Measurements from ENCODE around the gene RCC2.

DNA sequence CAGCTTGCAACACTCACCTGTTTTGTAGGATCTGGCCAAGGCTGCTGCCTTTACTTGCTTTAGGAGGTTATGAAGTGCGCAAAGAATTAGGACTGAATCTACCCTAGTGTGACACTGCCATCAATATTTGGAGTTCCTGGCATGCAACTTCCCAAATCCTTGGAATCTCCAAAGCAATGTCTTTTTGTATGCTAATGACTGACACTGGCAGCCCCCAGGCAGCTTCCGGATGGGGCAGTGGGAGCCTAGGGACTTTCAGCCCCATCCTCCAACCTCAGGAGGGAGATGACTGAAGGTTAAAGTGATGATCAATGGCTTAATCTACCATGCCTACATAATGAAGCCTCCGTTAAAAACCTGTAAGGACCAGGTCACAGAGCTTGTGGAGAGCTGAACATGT, 5.5 kb downstream of the RCC2 start:
- TF ChIP-seq ATF2 (tag by site-specific recombination; IDR thresholded peaks at IDR 0.05; ENCODE audit: low read depth), result no peak
- TF ChIP-seq CTCF (tag by site-specific recombination; IDR thresholded peaks at IDR 0.05), result no peak
- TF ChIP-seq ZNF777 (tag by site-specific recombination; IDR thresholded peaks at IDR 0.05; ENCODE audit: borderline replicate concordance), result no peak
- no peak for TF ChIP-seq KLF7 (tag by site-specific recombination; IDR thresholded peaks at IDR 0.05; ENCODE audit: borderline replicate concordance)
- TF ChIP-seq ZBTB7A (tag by site-specific recombination; IDR thresholded peaks at IDR 0.05; ENCODE audit: low read depth), result no peak
- no peak for TF ChIP-seq ZNF843 (tag by site-specific recombination; IDR thresholded peaks at IDR 0.05)
- TF ChIP-seq, protein P1, sequence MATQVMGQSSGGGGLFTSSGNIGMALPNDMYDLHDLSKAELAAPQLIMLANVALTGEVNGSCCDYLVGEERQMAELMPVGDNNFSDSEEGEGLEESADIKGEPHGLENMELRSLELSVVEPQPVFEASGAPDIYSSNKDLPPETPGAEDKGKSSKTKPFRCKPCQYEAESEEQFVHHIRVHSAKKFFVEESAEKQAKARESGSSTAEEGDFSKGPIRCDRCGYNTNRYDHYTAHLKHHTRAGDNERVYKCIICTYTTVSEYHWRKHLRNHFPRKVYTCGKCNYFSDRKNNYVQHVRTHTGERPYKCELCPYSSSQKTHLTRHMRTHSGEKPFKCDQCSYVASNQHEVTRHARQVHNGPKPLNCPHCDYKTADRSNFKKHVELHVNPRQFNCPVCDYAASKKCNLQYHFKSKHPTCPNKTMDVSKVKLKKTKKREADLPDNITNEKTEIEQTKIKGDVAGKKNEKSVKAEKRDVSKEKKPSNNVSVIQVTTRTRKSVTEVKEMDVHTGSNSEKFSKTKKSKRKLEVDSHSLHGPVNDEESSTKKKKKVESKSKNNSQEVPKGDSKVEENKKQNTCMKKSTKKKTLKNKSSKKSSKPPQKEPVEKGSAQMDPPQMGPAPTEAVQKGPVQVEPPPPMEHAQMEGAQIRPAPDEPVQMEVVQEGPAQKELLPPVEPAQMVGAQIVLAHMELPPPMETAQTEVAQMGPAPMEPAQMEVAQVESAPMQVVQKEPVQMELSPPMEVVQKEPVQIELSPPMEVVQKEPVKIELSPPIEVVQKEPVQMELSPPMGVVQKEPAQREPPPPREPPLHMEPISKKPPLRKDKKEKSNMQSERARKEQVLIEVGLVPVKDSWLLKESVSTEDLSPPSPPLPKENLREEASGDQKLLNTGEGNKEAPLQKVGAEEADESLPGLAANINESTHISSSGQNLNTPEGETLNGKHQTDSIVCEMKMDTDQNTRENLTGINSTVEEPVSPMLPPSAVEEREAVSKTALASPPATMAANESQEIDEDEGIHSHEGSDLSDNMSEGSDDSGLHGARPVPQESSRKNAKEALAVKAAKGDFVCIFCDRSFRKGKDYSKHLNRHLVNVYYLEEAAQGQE (tag by site-specific recombination; IDR thresholded peaks at IDR 0.05), result no peak
- TF ChIP-seq ZNF302 (tag by site-specific recombination; IDR thresholded peaks at IDR 0.05; ENCODE audit: low read depth), result no peak
- no peak for TF ChIP-seq INSM2 (tag by site-specific recombination; IDR thresholded peaks at IDR 0.05)
- TF ChIP-seq ZNF629 (tag by site-specific recombination; IDR thresholded peaks at IDR 0.05), result no peak
- TF ChIP-seq, protein P2, sequence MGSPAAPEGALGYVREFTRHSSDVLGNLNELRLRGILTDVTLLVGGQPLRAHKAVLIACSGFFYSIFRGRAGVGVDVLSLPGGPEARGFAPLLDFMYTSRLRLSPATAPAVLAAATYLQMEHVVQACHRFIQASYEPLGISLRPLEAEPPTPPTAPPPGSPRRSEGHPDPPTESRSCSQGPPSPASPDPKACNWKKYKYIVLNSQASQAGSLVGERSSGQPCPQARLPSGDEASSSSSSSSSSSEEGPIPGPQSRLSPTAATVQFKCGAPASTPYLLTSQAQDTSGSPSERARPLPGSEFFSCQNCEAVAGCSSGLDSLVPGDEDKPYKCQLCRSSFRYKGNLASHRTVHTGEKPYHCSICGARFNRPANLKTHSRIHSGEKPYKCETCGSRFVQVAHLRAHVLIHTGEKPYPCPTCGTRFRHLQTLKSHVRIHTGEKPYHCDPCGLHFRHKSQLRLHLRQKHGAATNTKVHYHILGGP (tag by site-specific recombination; IDR thresholded peaks at IDR 0.05), result no peak
- TF ChIP-seq ZBTB8A (tag by site-specific recombination; IDR thresholded peaks at IDR 0.05), result no peak
- TF ChIP-seq GLI2 (tag by site-specific recombination; IDR thresholded peaks at IDR 0.05; ENCODE audit: borderline replicate concordance, low read depth), result no peak
- TF ChIP-seq ZNF169 (tag by site-specific recombination; IDR thresholded peaks at IDR 0.05), result no peak

All from HEK293 (cell line).